Measurements from ENCODE around the gene CLEC7A.

- TF ChIP-seq CTCF (IDR thresholded peaks at IDR 0.05 in 2 of 3, conservative IDR thresholded peaks at IDR 0.05 in 1 of 3; ENCODE audit: borderline replicate concordance in 1 of 3, insufficient read depth in 1 of 3, low read depth in 2 of 3, low read length in 2 of 3) (no peak), FOSL1 (IDR thresholded peaks at IDR 0.05; ENCODE audit: low read depth) (no peak), EZH2 (IDR thresholded peaks at IDR 0.05) (no peak), SRF (IDR thresholded peaks at IDR 0.05; ENCODE audit: low read depth) (no peak), CEBPB (IDR thresholded peaks at IDR 0.05; ENCODE audit: low read depth) (no peak), RAD21 (IDR thresholded peaks at IDR 0.05; ENCODE audit: low read depth) (no peak), POLR2AphosphoS5 (IDR thresholded peaks at IDR 0.05; ENCODE audit: low read depth, low read length) (no peak), SP1 (IDR thresholded peaks at IDR 0.05; ENCODE audit: low read depth) (no peak), POLR2A (IDR thresholded peaks at IDR 0.05; ENCODE audit: borderline replicate concordance, extremely low read depth, insufficient read depth, insufficient read length) (no peak), JUND (IDR thresholded peaks at IDR 0.05) (no peak), ZFX (IDR thresholded peaks at IDR 0.05) (no peak)
Measured at GRCh38 chr12:10069099-10069498, 60.9 kb downstream of the CLEC7A start.
